Measurements from ENCODE around the gene TMEM134.
"Not testable (repeated sequence)": the region's sequence is repeated elsewhere in the genome, so short reads cannot be mapped to it uniquely, and the experiment has no call there.

Gene TMEM134
- 27.4 reads per million, percentile 54 among the genes with 10 or more reads in this experiment for total RNA-seq

GRCh38 chr11:67468759-67469507, at the start of gene TMEM134:
TMEM134 (minus strand) TSS chr11:67469251; CDS start chr11:67469192, 59 bp downstream.
- peak; percentile 89 for DNase-seq

GRCh38 chr11:67517784-67518552, 48.9 kb upstream of the TMEM134 start:
- DNase-seq = no peak

- no peak for DNase-seq
Measured at GRCh38 chr11:67516806-67517205, 47.8 kb upstream of the TMEM134 start.

GRCh38 chr11:67514116-67514515, 45.1 kb upstream of the TMEM134 start:
- no peak for DNase-seq

GRCh38 chr11:67511558-67511957, 42.5 kb upstream of the TMEM134 start:
- not testable (repeated sequence) for DNase-seq

GRCh38 chr11:67510023-67510345, 40.9 kb upstream of the TMEM134 start:
- no peak for DNase-seq

- peak; percentile 99 for DNase-seq
Measured at GRCh38 chr11:67508486-67509121, 39.6 kb upstream of the TMEM134 start.

GRCh38 chr11:67507864-67508485, 38.9 kb upstream of the TMEM134 start, which contains the start of gene CDK2AP2:
CDK2AP2 (minus strand) TSS chr11:67508162; CDS start chr11:67508082, 80 bp downstream.
- DNase-seq = peak; percentile 96

GRCh38 chr11:67507242-67507863, 38.3 kb upstream of the TMEM134 start:
- no peak for DNase-seq

GRCh38 chr11:67506426-67507051, 37.5 kb upstream of the TMEM134 start:
- DNase-seq = no peak

GRCh38 chr11:67505605-67506396, 36.8 kb upstream of the TMEM134 start:
- peak; percentile 88 for DNase-seq

GRCh38 chr11:67504950-67505581, 36.0 kb upstream of the TMEM134 start, which contains the start of gene PITPNM1:
PITPNM1 (minus strand) TSS chr11:67505363; CDS start chr11:67504180, 1,183 bp downstream.
- peak; percentile 56 for DNase-seq

GRCh38 chr11:67504005-67504949, 35.2 kb upstream of the TMEM134 start:
- no peak for DNase-seq

GRCh38 chr11:67503119-67504004, 34.3 kb upstream of the TMEM134 start:
- DNase-seq = no peak

GRCh38 chr11:67502328-67502979, 33.4 kb upstream of the TMEM134 start:
- no peak for DNase-seq

- DNase-seq = no peak
Measured at GRCh38 chr11:67501854-67502253, 32.8 kb upstream of the TMEM134 start.

- DNase-seq = no peak
Measured at GRCh38 chr11:67500831-67501715, 32.0 kb upstream of the TMEM134 start.
